Mesodermal cell (in vitro differentiated cells): ENCODE measurements around the gene CLP1.

ENCODE experiments used
- H3K27ac ChIP-seq: 2 replicates; pipeline ENCODE4 v1.7.0; 2013; ENCODE audit warnings: mild to moderate bottlenecking, low read depth, low read length, moderate library complexity; ENCODE audit not compliant: severe bottlenecking
- H3K36me3 ChIP-seq: 2 replicates; pipeline ENCODE4 v1.7.1; 2013; ENCODE audit warnings: mild to moderate bottlenecking, low read length, moderate library complexity; ENCODE audit not compliant: control insufficient read depth, insufficient read depth
- H3K4me1 ChIP-seq: one replicate; pipeline ENCODE4 v1.7.1; 2013; ENCODE audit warnings: mild to moderate bottlenecking, low read length; ENCODE audit not compliant: insufficient read depth, control insufficient read depth, poor library complexity, severe bottlenecking
- H3K4me3 ChIP-seq: 2 replicates; pipeline ENCODE4 v1.7.0; 2013; ENCODE audit warnings: low read length, control low read depth, mild to moderate bottlenecking; ENCODE audit not compliant: insufficient read depth, poor library complexity, severe bottlenecking; ENCODE audit errors: extremely low read depth
- H3K9me3 ChIP-seq: 2 replicates; pipeline ENCODE4 v1.7.1; 2013; ENCODE audit warnings: mild to moderate bottlenecking, low read length, moderate library complexity; ENCODE audit not compliant: control insufficient read depth
- WGBS, 2 experiments: methylation state at CpG; one replicate each; pipeline ENCODE4 v1.1.5; 2013; ENCODE audit warnings: missing lambda C conversion rate in 2 of 2; ENCODE audit not compliant: insufficient coverage in 2 of 2; 5-methylcytosine and 5-hydroxymethylcytosine counted together

Gene CLP1

GRCh38 chr11:57641011-57641807, 16.4 kb upstream of the CLP1 start:
- Histone ChIP-seq H3K4me3 (peak overlapping the region; percentile 100), H3K27ac (no peak overlapping the region), H3K36me3 (peaks cover 45% of the 10 kb centered on the region), H3K9me3 (no peaks in the 10 kb centered on the region), H3K4me1 (peaks cover 57% of the 10 kb centered on the region)
- 61 to 73% methylated on average over 4 to 6 of the region's 7 CpGs for WGBS, 2 experiments

DNA sequence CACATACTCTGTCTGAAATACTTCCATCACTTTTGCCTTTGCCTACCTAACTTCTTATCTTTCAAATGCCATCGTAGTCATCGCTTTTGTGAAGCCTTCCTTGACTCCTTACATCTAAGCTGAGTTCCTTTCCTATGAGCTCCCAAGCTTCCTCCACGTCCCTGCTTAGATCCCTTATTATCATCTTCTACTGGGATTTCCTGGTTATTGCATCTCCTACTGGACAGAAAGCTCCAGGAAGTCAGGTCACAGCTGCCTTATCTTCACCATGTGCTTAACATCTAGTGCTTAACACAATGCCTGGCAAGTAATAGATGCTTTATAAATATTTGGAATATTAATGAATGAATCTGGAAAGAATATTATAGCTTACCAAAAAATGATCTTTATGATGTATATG, 13.8 kb upstream of the CLP1 start:
- no peak overlapping the region for H3K27ac ChIP-seq

GRCh38 chr11:57644748-57645688, 12.5 kb upstream of the CLP1 start:
- H3K4me1 ChIP-seq = peaks cover 81% of the 10 kb centered on the region
- peaks cover 45% of the 10 kb centered on the region for H3K36me3 ChIP-seq
- WGBS, 2 experiments = 48 to 53% methylated on average over 8 to 13 of the region's 17 CpGs
- peak overlapping the region; percentile 49 for H3K27ac ChIP-seq
- no peak overlapping the region for H3K4me3 ChIP-seq
- H3K9me3 ChIP-seq = no peaks in the 10 kb centered on the region

More for the DNA sequence above, 13.8 kb upstream of the CLP1 start:
- Histone ChIP-seq H3K4me3 (no peak overlapping the region), H3K36me3 (peaks cover 45% of the 10 kb centered on the region), H3K4me1 (peaks cover 71% of the 10 kb centered on the region), H3K9me3 (no peaks in the 10 kb centered on the region)
- WGBS, 2 experiments = 81 to 83% methylated on average over 3 of the region's 3 CpGs

DNA sequence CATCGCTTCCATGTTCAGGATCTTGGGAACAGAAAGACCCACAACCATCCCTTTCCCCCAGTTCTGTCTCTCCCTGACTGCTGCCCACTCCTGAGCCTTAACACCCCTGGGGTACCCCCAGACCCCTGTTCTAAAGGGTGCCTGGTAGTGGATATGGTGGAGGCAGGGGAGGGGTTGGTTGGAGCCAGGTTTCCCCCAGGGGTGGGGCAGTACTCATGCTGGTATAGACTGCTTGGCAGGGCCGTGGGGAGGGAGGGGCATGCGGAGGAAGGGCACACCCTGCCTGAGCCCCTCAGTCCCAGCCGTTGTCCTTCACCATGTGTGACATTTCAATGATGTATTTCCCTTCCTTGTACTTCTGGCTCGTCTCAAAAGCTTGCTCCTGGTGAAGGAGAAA, 11.9 kb upstream of the CLP1 start:
- WGBS, 2 experiments = 73 to 74% methylated on average over 3 to 5 of the region's 5 CpGs
- Histone ChIP-seq H3K4me1 (peaks cover 85% of the 10 kb centered on the region), H3K9me3 (no peaks in the 10 kb centered on the region), H3K27ac (no peak overlapping the region), H3K36me3 (peaks cover 39% of the 10 kb centered on the region), H3K4me3 (no peak overlapping the region)

DNA sequence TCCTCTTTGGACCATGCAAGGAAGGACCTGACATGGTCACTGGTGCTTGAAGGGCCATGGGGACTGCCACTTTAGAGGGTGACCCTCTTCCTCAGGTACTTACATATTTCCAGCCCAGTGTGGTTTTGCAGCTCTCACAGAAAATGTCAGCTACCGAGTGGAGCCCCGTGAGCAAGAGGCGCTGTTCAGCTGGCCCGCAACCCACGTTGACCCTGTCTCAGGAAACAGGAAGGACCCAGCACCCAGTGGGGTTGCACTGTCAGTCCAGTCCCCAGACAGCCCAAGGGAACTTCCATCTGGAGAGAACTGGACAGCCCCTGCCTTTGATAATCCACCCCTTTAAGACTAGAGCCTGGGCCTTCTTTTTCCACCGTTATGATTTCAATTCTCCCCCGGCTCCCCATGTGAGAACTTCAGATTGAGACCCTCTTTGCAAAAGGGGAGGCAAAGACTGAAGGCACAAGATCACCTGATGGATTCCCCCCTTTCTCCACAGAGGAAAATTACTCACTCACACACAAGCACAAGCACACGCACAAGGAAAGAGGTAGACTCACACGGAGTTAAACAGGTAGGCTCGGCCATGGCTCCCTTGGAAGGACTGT, 11.3 kb upstream of the CLP1 start:
- H3K27ac ChIP-seq = peak overlapping the region; percentile 13
- peaks cover 81% of the 10 kb centered on the region for H3K4me1 ChIP-seq
- H3K36me3 ChIP-seq = peaks cover 33% of the 10 kb centered on the region
- no peaks in the 10 kb centered on the region for H3K9me3 ChIP-seq
- 68 to 69% methylated on average over 7 to 8 of the region's 10 CpGs for WGBS, 2 experiments
- H3K4me3 ChIP-seq = no peak overlapping the region

DNA sequence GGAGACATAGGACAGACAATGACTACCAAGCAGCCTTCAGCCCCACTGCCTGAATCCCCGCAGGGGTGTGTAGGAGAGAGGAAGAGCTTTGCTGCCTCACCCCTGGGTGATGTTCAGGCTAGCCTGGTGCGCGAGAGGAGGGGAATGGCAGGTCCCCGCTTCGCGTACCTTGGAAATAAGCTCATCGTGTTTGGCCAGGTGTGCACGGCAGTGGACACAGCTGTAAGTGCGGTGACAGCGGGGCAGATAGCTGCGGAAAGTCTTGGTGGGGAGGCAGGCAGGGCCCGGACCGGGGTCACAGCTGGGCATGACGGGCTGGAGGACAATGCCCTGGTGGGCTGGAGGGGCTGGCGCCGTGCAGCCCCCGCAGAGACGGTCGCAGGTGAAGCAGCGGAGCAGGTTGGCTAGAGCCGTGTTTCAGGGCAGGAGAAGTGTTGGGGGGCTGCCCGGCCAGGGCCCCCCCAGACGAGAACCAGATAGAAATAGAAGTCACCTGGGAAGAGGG, 10.7 kb upstream of the CLP1 start:
- H3K4me1 ChIP-seq = peaks cover 75% of the 10 kb centered on the region
- no peak overlapping the region for H3K27ac ChIP-seq
- no peak overlapping the region for H3K4me3 ChIP-seq
- no peaks in the 10 kb centered on the region for H3K9me3 ChIP-seq
- 9 to 10% methylated on average over 20 to 23 of the region's 23 CpGs for WGBS, 2 experiments
- peaks cover 29% of the 10 kb centered on the region for H3K36me3 ChIP-seq

DNA sequence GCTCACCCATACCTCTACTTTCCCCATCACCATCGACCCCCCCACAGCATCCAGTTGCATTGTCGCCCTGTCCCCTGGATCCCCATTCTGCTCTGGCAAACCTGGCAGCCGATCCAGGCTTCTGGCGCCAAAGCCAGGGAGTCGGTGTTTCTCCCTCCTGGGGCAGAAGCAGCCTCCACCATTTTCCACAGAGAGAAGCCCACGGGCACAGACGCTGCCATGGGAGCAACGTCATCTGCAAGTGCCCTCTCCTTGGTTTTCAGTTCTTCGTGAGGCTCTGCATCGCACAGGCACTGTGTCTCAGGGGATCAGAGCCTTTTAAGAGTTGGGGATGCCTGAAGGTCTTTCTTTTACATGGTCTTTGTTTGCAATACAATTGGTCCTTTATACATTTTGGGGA, 10.2 kb upstream of the CLP1 start:
- Histone ChIP-seq H3K4me1 (peaks cover 72% of the 10 kb centered on the region), H3K4me3 (no peak overlapping the region), H3K9me3 (no peaks in the 10 kb centered on the region), H3K27ac (peak overlapping the region; percentile 18), H3K36me3 (peaks cover 24% of the 10 kb centered on the region)
- 1 to 7% methylated on average over 5 to 10 of the region's 10 CpGs for WGBS, 2 experiments

DNA sequence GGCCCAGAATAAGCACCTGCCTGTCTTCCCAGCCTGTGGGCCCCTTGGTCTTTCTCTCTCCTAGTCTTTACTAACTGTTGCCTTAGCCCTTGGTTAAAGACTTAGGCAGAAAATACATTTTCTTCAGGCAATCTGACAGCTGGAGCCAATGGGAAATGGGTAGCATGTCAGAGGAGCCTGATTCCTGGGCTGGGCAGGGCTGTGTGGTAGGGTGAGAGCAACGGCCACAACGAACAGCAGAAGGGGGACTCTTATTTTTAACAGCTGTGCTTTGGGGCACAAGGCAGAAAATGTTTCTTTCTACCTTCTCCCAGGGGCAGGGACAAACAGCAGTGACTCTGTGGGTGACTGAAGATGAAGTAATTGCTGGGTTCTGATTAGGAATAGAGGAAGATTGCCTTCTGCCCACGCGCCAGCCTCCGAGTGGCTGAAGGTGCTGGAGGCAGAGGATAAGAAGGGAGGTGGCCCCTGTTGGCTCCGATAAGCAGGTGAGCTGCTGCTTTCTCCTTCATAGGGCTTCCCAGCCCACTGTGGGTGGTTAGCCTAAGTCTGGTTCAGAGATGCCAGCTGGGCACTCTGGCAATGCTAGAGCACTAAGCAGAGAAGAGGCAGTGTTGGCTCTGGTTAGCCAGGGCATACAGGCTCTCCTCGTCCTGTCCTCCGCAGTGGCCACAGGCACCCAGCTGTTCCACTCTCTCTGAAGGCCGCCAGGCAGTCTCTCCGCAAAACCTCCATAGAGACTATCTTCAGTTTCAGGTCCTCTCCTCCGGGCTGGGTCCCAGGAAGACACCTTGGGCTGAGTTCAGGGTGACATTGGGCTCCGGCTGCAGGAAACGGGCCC, 9.4 kb upstream of the CLP1 start:
- peaks cover 16% of the 10 kb centered on the region for H3K36me3 ChIP-seq
- 7 to 8% methylated on average over 11 to 13 of the region's 13 CpGs for WGBS, 2 experiments
- peak overlapping the region; percentile 18 for H3K27ac ChIP-seq
- H3K4me1 ChIP-seq = peaks cover 64% of the 10 kb centered on the region
- H3K9me3 ChIP-seq = no peaks in the 10 kb centered on the region
- peak overlapping the region; percentile 41 for H3K4me3 ChIP-seq

GRCh38 chr11:57648801-57649735, 8.5 kb upstream of the CLP1 start:
- H3K27ac ChIP-seq = peak overlapping the region; percentile 75
- no peaks in the 10 kb centered on the region for H3K9me3 ChIP-seq
- H3K4me1 ChIP-seq = peaks cover 55% of the 10 kb centered on the region
- H3K4me3 ChIP-seq = peak overlapping the region; percentile 41
- peaks cover 9% of the 10 kb centered on the region for H3K36me3 ChIP-seq
- WGBS, 2 experiments = 2% methylated on average over 19 of the region's 23 CpGs
